ENCODE measurements around the gene ARVCF. TPM values are rescaled to one million over a fixed set of nuclear protein-coding genes. Genes with fewer than 3 reads are reported as not detected.

Gene ARVCF
- total RNA-seq, 1 donor from 2014 or later: 101 TPM

- no peak for DNase-seq (ENCODE audit: low spot score, unreplicated experiment)
- TF ChIP-seq, protein P1, sequence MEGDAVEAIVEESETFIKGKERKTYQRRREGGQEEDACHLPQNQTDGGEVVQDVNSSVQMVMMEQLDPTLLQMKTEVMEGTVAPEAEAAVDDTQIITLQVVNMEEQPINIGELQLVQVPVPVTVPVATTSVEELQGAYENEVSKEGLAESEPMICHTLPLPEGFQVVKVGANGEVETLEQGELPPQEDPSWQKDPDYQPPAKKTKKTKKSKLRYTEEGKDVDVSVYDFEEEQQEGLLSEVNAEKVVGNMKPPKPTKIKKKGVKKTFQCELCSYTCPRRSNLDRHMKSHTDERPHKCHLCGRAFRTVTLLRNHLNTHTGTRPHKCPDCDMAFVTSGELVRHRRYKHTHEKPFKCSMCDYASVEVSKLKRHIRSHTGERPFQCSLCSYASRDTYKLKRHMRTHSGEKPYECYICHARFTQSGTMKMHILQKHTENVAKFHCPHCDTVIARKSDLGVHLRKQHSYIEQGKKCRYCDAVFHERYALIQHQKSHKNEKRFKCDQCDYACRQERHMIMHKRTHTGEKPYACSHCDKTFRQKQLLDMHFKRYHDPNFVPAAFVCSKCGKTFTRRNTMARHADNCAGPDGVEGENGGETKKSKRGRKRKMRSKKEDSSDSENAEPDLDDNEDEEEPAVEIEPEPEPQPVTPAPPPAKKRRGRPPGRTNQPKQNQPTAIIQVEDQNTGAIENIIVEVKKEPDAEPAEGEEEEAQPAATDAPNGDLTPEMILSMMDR (IDR thresholded peaks at IDR 0.05; ENCODE audit: unreplicated experiment): no peak
- no peaks in the 10 kb centered on the region for H3K4me1 Mint-ChIP-seq (ENCODE audit: low read depth)
- H3K9me3 Mint-ChIP-seq (ENCODE audit: low read depth): peaks cover under 1% of the 10 kb centered on the region
- peaks cover 11% of the 10 kb centered on the region for H3K27me3 Mint-ChIP-seq
- no peak overlapping the region for H3K4me3 Mint-ChIP-seq (ENCODE audit: low read depth)
- H3K36me3 Mint-ChIP-seq (ENCODE audit: insufficient read depth): peaks cover 2% of the 10 kb centered on the region
- H3K27ac Mint-ChIP-seq: no peak overlapping the region
Measured at GRCh38 chr22:20009582-20010306, 6.9 kb downstream of the ARVCF start.

- no peak for DNase-seq (ENCODE audit: low spot score, unreplicated experiment)
- H3K9me3 Mint-ChIP-seq (ENCODE audit: low read depth): peaks cover 8% of the 10 kb centered on the region
- H3K27ac Mint-ChIP-seq: no peak overlapping the region
- H3K27me3 Mint-ChIP-seq: peaks cover 9% of the 10 kb centered on the region
- peaks cover 6% of the 10 kb centered on the region for H3K36me3 Mint-ChIP-seq (ENCODE audit: insufficient read depth)
- no peaks in the 10 kb centered on the region for H3K4me1 Mint-ChIP-seq (ENCODE audit: low read depth)
- H3K4me3 Mint-ChIP-seq (ENCODE audit: low read depth): no peak overlapping the region
- TF ChIP-seq, protein P1 (IDR thresholded peaks at IDR 0.05; ENCODE audit: unreplicated experiment): no peak
Measured at GRCh38 chr22:20009018-20009491, 7.6 kb downstream of the ARVCF start.

DNA sequence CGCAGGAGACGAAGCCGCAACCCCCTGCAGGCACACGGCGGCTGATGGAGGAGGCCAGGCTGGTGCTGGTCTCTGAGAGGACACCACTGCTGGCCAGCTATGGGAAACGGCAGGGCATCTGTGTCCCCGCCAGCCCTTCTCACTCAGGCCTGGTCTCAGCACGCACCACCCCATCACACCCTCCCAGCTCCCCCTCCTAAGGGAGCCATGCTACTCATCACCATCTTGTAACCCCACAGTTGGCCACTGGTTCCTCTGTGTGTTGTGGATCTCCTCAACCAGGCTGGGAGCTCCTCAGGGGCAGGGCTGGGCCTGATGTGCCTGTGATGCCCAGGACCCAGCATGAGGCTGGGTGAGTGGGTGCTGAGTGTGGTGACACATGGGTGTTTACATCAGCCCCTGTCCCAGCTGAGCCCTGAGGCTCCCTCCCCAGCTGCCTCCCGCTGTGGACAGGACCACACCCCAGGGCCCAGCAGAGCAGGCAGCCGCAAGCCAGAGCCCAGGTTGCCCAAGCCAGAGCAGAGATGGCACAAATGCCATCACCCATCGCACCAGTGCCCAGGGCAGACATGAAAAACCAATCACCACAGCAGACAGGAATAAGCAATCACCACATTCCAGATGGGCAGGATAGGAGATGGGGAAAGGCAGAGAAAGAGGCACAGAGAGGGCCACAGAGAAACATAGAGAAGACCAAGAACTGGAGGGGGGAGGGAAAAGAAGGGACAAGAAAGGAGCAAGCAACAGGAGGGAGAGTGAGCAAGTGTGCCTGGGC is 8.2 kb downstream of the ARVCF start:
- H3K27ac Mint-ChIP-seq: no peak overlapping the region
- DNase-seq (ENCODE audit: low spot score, unreplicated experiment): no peak
- no peak overlapping the region for H3K4me3 Mint-ChIP-seq (ENCODE audit: low read depth)
- H3K27me3 Mint-ChIP-seq: peaks cover 9% of the 10 kb centered on the region
- no peaks in the 10 kb centered on the region for H3K4me1 Mint-ChIP-seq (ENCODE audit: low read depth)
- TF ChIP-seq, protein P1 (IDR thresholded peaks at IDR 0.05; ENCODE audit: unreplicated experiment): no peak
- peaks cover 11% of the 10 kb centered on the region for H3K36me3 Mint-ChIP-seq (ENCODE audit: insufficient read depth)
- H3K9me3 Mint-ChIP-seq (ENCODE audit: low read depth): peaks cover 13% of the 10 kb centered on the region

GRCh38 chr22:20004464-20004863 is 12.2 kb downstream of the ARVCF start:
- Mint-ChIP-seq H3K36me3 (ENCODE audit: insufficient read depth) (peaks cover 12% of the 10 kb centered on the region), H3K27me3 (peaks cover 9% of the 10 kb centered on the region), H3K4me3 (ENCODE audit: low read depth) (no peak overlapping the region), H3K9me3 (ENCODE audit: low read depth) (peaks cover 19% of the 10 kb centered on the region), H3K4me1 (ENCODE audit: low read depth) (peaks cover 13% of the 10 kb centered on the region), H3K27ac (no peak overlapping the region)
- TF ChIP-seq, protein P1 (IDR thresholded peaks at IDR 0.05; ENCODE audit: unreplicated experiment): no peak
- DNase-seq (ENCODE audit: low spot score, unreplicated experiment): no peak

DNA sequence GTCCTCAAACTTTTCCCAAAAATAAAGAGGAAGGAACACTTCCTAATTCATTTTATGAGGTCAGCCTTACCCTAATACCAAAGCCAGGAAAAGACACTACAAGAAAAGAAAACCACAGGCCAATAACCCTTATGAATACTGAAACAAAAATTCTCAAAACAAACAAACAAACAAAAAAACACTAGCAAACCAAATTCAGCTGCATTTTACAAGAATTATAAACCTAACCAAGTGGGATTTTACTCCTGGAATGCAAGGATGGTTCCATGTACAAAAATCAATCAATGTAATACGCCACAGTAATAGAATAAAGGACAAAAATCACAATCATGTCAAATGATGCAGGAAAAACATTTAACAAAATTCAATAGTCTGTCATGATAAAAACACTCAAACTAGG is 13.3 kb downstream of the ARVCF start:
- H3K9me3 Mint-ChIP-seq (ENCODE audit: low read depth): peaks cover 19% of the 10 kb centered on the region
- TF ChIP-seq, protein P1 (IDR thresholded peaks at IDR 0.05; ENCODE audit: unreplicated experiment): no peak
- H3K36me3 Mint-ChIP-seq (ENCODE audit: insufficient read depth): peaks cover 12% of the 10 kb centered on the region
- H3K27ac Mint-ChIP-seq: no peak overlapping the region
- no peak for DNase-seq (ENCODE audit: low spot score, unreplicated experiment)
- H3K27me3 Mint-ChIP-seq: peaks cover 6% of the 10 kb centered on the region
- no peak overlapping the region for H3K4me3 Mint-ChIP-seq (ENCODE audit: low read depth)
- H3K4me1 Mint-ChIP-seq (ENCODE audit: low read depth): peaks cover 20% of the 10 kb centered on the region
